GM10266 (cell line): Measurements from ENCODE around the gene FYCO1.

Experiments
- DNase-seq: peaks from one replicate; pipeline ENCODE4 v3.0.0; 2012; ENCODE audit errors: extremely low spot score
- CTCF ChIP-seq: IDR thresholded peaks from 2 replicates; pipeline ENCODE4 v1.5.1; 2012; ENCODE audit warnings: mild to moderate bottlenecking, low read depth; ENCODE audit not compliant: control insufficient read depth, insufficient read depth; ENCODE audit errors: missing control alignments

FYCO1 gene

GRCh38 chr3:45933591-45933990, 62.0 kb downstream of the FYCO1 start:
- no peak for TF ChIP-seq CTCF
- DNase-seq, result no peak

GRCh38 chr3:45932112-45932511, 63.5 kb downstream of the FYCO1 start:
- TF ChIP-seq CTCF, result no peak
- no peak for DNase-seq

DNA sequence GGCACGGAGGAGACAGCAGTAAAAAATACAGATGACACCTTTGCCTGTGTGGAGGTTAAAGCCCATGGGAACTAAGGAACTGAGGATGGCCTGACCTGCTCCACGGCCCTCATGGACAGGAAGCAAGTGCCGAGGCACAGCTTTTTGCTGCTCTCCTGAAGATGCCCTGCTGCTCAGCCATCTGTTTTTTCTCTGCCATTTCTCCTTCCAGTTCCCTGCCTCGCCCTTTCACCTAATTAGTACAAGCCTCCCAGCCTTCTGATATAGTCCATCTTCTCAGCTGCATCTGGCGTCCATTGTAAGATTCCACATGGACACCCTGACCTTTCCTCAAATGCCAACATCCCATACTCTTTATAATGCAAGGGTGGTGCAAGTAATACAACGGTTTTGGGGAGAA, 64.1 kb downstream of the FYCO1 start:
- no peak for DNase-seq
- no peak for TF ChIP-seq CTCF

- DNase-seq, result peak; percentile 81
- TF ChIP-seq CTCF, result peak; percentile 95
Measured at GRCh38 chr3:45929042-45929679, 66.5 kb downstream of the FYCO1 start.

DNA sequence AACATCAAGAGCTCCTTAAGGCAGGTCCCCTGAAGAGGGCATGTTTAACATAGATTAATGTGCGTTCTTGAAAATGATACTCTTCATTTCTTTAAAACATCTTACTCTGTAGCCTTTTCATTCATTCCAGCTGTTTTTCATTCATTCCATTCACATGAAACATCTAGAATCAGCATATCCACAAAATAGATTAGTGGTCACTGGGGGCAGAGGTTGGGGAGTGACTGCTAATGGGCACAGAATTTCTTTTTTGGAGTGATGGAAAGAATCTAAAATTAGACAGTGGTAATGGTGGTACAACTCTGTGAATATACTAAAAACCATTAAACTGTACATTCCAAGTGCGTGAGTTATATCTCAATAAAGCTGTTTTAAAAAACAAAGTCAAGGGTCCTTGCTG, 67.7 kb downstream of the FYCO1 start:
- no peak for TF ChIP-seq CTCF
- no peak for DNase-seq

DNA sequence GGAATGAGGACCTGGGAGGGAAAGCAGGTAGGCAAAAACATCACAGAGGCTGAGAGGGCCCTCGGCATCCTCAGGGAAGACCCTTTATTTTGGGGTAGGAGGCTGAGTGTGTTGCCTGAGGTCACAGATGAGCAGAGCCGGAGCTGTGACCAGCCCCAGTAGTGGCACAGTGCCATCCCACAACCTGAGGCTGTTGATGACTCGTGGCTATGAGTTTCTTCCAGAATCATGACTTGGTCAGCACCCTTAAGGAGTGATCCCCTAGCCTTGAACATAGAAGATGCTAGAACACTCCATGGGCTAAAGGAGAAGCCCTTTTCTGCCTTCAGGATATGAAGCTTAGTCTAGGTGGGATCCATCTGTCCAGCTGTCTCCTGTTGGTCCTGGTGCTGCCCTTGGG, 71.9 kb downstream of the FYCO1 start:
- DNase-seq, result no peak
- TF ChIP-seq CTCF, result no peak

- TF ChIP-seq CTCF, result no peak
- no peak for DNase-seq
Measured at GRCh38 chr3:45922950-45923590, 72.6 kb downstream of the FYCO1 start.
